ENCODE data around the gene SUGP2. TPM values are rescaled to one million over a fixed set of nuclear protein-coding genes. Genes with fewer than 3 reads are reported as not detected.
"Not testable (repeated sequence)": the region's sequence is repeated elsewhere in the genome, so short reads cannot be mapped to it uniquely, and the experiment has no call there.

The SUGP2 gene
- total RNA-seq, 1 donor from 2014 or later, result 123 TPM

- H3K27ac Mint-ChIP-seq, result no peak overlapping the region
- DNase-seq (ENCODE audit: extremely low spot score, unreplicated experiment), result no peak
- H3K4me1 Mint-ChIP-seq (ENCODE audit: unreplicated experiment), result peaks cover 10% of the 10 kb centered on the region
- no peak overlapping the region for H3K4me3 Mint-ChIP-seq
- no peak for TF ChIP-seq CTCF (conservative IDR thresholded peaks at IDR 0.05)
- no peaks in the 10 kb centered on the region for H3K9me3 Mint-ChIP-seq
- peaks cover 25% of the 10 kb centered on the region for H3K36me3 Mint-ChIP-seq
- H3K27me3 Mint-ChIP-seq, result no peaks in the 10 kb centered on the region
Measured at GRCh38 chr19:19027228-19027627, 6.1 kb downstream of the SUGP2 start.

- H3K4me1 Mint-ChIP-seq (ENCODE audit: unreplicated experiment), result peaks cover 4% of the 10 kb centered on the region
- H3K9me3 Mint-ChIP-seq, result no peaks in the 10 kb centered on the region
- H3K36me3 Mint-ChIP-seq, result peaks cover 25% of the 10 kb centered on the region
- H3K27me3 Mint-ChIP-seq, result no peaks in the 10 kb centered on the region
- H3K27ac Mint-ChIP-seq, result no peak overlapping the region
- TF ChIP-seq CTCF (conservative IDR thresholded peaks at IDR 0.05), result no peak
- H3K4me3 Mint-ChIP-seq, result no peak overlapping the region
- DNase-seq (ENCODE audit: extremely low spot score, unreplicated experiment), result no peak
Measured at GRCh38 chr19:19026299-19026971, 6.9 kb downstream of the SUGP2 start.

- TF ChIP-seq CTCF (conservative IDR thresholded peaks at IDR 0.05), result no peak
- H3K36me3 Mint-ChIP-seq, result peaks cover 25% of the 10 kb centered on the region
- H3K27ac Mint-ChIP-seq, result no peak overlapping the region
- no peaks in the 10 kb centered on the region for H3K27me3 Mint-ChIP-seq
- H3K4me1 Mint-ChIP-seq (ENCODE audit: unreplicated experiment), result peaks cover 4% of the 10 kb centered on the region
- H3K9me3 Mint-ChIP-seq, result no peaks in the 10 kb centered on the region
- H3K4me3 Mint-ChIP-seq, result no peak overlapping the region
- DNase-seq (ENCODE audit: extremely low spot score, unreplicated experiment), result no peak
Measured at GRCh38 chr19:19025861-19026260, 7.5 kb downstream of the SUGP2 start.

- not testable (repeated sequence) for H3K27me3 Mint-ChIP-seq; DNase-seq (ENCODE audit: extremely low spot score, unreplicated experiment); H3K4me3 Mint-ChIP-seq; H3K9me3 Mint-ChIP-seq; H3K27ac Mint-ChIP-seq; H3K4me1 Mint-ChIP-seq (ENCODE audit: unreplicated experiment)
- H3K36me3 Mint-ChIP-seq, result peaks cover 25% of the 10 kb centered on the region
Measured at GRCh38 chr19:19023376-19023775, 9.9 kb downstream of the SUGP2 start.

DNA sequence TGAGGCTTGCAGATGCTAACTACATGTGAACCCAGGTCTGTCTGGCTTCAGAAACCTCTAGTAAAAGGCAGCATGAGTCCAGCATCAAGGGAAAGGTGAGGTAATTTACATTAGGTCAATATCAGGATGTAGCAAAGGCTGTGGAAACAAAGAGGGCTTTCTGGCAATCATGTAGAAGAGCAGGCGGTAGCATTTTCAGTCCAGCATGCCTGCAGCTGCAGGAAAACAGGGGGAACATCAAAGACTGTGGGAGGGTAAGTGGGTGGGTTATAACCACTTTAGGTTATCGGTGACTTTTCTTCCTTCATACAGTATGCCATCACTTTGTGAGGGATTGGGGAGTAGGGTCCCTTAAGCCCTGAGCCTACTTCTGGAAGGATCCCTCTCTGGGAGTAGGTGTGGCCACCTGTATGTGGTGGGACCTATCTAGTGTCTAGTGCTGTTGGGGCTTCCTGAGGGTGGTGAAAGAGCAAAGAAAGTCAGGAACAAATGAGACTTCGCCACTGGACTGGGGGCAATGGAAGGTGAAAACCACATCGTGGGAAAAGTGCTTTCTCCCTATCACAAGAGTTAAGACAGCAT is 10.8 kb downstream of the SUGP2 start:
- H3K4me3 Mint-ChIP-seq, result no peak overlapping the region
- no peaks in the 10 kb centered on the region for H3K9me3 Mint-ChIP-seq
- H3K36me3 Mint-ChIP-seq, result peaks cover 18% of the 10 kb centered on the region
- no peak overlapping the region for H3K27ac Mint-ChIP-seq
- no peak for DNase-seq (ENCODE audit: extremely low spot score, unreplicated experiment)
- no peaks in the 10 kb centered on the region for H3K27me3 Mint-ChIP-seq
- TF ChIP-seq CTCF (conservative IDR thresholded peaks at IDR 0.05), result no peak
- peaks cover 4% of the 10 kb centered on the region for H3K4me1 Mint-ChIP-seq (ENCODE audit: unreplicated experiment)

GRCh38 chr19:19021115-19021514 is 12.2 kb downstream of the SUGP2 start:
- Mint-ChIP-seq H3K4me3 (no peak overlapping the region), H3K36me3 (peaks cover 16% of the 10 kb centered on the region), H3K27me3 (no peaks in the 10 kb centered on the region), H3K27ac (no peak overlapping the region), H3K9me3 (no peaks in the 10 kb centered on the region), H3K4me1 (ENCODE audit: unreplicated experiment) (peaks cover 4% of the 10 kb centered on the region)
- DNase-seq (ENCODE audit: extremely low spot score, unreplicated experiment), result no peak
- no peak for TF ChIP-seq CTCF (conservative IDR thresholded peaks at IDR 0.05)

Data from type B pancreatic cell (in vitro differentiated cells).